NCI-H82 (cell line): ENCODE measurements around the gene SSR2.
A peak's percentile ranks its signal among the peaks of the same experiment; 100 is the strongest.

Experiments
- DNase-seq: peaks from one replicate; lab custom pipeline; 2025; lab: John Stamatoyannopoulos, UW

The SSR2 gene

DNA sequence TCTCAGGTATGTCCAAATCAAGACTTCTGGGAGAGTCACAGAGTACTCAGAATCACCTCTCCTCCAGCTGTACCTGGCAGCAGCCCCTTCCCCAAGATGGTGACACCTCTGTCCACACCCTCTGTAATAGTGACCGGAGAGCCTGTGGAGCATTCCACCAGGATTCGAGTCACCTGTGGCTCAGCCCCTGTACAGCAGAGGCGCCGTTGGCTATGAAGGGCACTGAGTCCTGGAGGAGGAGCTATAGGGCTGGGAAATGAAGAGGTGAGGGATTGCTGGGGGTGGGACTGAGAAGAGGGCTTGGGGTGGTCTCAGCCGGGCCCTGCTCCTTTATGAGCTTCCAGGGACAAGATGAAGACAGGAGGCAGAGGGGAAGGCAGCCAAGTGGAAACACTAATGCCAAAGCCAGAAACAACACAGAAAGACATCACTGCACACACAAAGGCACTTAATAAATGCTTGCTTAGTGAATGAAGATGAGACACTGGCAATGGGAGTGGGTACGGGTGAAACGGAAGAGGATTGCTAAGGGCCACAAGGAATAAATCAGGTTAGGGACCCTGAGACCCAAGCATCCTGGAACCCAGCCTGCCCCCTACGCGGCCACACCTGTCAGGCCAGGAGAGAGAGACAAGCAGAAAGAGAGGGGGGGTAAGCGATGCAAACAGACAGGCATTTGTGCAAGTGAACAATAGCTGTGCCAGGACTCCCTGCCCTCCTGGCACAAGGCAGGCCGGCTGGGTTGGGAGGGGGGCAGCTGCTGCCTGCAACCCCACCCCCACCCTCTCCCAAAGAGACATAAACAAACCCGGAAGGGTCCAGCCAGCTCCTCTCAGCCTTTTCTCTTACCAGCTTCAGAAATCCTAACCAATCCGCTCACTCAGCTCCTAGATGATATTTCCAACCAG lies 46.3 kb downstream of the SSR2 start:
- DNase-seq, result no peak

DNA sequence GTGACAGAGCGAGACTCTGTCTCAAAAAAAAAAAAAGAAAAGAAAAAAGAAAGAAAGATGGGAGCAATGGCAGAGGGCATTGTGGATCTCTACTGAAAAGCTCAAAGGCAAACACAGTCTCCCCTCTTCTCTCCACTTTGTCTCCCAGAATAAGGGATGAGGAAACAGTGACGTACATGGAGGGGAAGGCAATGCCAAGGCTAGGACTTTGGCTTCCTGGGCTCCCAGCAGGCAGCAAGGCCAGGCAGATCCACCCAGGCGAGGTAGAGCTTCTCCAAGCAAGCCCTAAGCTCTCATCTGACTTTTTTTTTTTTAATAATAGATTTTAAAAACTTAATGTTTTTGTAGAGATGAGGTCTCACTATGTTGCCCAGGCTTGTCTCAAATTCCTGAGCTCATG lies 47.0 kb downstream of the SSR2 start:
- DNase-seq, result no peak

DNA sequence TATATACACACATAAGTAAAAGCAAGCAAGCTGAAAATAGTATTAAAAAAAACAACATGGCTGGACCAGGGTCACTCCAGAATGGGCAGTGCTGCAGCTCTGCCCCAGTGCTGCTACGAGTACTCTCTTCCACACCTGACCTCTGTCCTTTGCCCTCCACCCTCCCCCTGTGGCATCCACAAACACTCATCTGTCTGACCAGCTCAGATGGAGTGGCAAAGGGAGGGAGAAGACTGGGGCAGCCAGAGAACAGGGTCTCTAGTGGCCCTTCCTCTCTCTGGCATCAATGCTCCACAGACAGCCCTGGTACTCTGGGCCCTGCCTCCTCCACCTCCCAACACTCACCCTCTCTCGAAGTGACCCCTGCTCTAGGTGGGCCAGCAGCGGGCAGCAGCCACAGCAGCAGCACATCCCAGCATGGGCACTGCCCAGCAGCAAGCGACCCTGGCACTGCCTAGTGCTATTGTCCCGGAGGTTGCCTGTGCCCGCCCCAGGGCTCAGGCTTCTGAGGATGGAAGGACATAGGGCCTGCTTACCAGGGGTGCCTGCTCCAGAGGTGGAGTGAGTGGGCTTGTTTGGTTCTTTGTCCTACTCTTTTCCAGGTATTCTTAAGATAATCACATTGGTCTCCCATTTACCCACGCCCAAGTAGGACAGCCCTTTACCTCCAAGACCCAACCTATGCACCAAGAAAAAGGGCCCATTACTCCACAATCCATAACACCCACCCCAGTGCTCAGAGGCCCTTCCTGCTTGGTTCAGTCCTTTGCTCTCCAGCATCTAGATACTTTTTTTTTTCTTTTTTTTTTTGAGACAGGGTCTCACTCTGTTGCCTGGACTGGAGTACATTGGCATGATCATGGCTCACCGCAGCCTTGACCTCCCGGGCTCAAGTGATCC lies 48.6 kb downstream of the SSR2 start:
- DNase-seq, result no peak

DNA sequence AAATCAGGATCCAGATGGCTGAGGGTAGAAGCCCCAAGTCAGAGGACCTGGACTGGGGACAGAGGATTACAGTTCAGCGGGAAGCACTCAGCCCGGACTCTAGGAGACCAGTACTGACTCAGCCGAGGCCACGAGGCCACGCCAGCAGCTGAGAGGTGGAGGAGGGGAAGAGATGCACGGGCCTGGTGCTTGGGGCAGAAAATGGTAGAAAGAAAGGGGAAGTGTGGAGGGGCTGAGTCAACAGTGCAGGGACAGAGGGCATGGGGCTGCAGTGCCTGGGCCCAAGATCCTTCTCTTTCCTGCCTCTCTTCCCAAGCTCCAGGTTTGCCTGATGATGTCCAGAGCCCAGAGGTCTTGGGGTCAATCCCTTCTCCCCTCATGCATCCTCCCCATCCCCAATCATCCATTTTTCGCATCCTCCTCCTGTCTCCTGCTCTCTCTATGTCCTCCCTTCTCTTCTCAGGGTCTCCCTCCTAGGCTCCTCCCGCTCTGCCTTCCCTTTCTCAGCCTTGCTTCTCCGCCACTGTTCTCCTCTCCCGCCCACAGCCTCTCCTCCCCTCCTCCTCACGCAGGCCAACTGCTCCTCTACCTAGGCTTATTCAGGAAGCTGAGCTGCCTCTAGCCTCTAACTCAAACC lies 50.1 kb downstream of the SSR2 start:
- peak; percentile 83 for DNase-seq

DNA sequence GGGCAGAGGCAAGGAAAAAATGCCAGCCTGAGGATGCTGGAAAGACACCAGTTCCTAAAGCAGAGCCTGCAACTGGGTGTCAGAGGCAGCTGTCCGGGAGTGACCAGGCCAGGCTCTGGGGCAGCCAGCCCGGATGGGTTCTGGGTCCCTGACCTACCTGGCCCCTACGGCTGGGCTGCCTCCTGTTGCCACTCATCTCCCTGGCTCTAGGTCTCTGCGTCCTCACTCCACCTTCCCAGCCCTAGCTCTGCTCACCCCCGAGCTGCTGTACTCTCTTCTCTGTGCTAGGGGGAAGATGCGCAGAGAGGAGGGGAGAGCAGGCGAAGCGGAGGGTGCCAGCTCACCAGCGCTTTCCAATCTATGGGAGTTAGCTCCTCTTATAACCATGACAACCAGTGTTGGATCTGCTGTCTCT lies 51.4 kb downstream of the SSR2 start:
- DNase-seq, result no peak

DNA sequence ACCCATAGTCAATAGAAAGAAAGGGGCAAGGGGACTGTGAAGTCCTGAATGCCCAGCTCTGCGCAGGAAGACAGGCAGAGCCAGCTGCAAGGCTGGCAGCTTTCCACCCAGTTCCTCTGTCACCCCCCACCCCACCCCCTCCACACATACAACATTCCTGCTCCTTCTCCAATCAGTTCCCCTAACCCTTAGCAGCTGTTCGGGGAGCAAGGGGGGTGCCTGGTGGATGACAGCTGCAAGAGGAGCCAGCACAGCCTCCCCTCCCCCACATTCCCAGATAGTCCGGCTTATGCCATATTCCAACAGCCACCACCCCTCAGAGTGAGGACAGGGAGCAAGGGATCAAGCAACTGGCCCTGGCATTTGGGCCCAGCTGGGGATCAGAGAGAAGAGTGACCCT lies 52.1 kb downstream of the SSR2 start:
- DNase-seq, result peak; percentile 88

DNA sequence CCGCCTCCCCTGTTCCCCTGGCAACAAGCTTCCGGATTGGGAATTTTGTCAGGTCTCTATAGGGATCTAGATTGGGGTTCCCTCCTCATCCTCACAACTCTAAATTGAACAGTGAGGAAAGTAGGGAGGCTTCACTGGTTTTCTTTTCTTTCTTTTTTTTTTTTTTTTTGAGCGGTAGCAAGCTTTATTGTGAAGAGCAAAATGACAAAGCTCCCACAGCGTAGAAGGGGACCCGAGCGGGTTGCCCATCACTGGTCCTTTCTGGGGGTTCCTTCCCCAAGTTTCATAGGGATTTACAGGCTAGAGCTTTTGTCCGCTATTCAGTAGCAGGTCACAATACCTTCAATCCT lies 52.7 kb downstream of the SSR2 start:
- DNase-seq, result no peak

DNA sequence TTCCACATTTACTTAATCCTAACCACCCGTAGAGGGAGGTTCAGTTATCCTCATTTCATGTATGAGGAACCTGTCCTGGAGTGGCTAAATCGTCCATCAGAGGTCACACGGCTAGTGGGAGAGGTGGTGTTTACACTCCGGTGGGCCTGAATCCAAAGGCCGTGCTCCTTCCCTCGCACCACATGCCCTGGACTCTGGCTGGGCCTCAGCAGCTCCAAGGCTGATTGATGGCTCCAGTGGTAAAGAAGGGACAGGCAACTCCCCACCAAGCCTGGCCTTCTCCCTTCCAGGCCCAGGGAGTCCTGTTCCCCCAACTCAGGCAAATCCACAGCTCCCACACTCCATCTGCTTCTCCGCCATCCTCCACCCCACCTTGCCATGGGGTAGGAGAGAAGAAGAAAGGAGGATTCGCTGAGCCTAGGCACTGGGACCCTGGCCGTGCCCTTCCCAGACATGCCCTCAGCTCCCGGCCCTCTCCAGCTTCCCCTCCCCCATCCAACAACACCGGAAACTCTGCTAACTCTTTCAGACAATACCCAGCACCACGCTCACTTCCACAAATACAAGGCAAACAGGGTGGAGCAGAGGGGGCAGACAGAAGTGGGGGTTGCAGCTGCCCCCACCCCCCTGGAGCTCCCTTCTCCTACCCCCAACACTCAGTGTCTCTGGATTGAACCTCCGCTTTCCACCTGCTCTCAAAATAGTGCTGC lies 53.3 kb downstream of the SSR2 start:
- no peak for DNase-seq

DNA sequence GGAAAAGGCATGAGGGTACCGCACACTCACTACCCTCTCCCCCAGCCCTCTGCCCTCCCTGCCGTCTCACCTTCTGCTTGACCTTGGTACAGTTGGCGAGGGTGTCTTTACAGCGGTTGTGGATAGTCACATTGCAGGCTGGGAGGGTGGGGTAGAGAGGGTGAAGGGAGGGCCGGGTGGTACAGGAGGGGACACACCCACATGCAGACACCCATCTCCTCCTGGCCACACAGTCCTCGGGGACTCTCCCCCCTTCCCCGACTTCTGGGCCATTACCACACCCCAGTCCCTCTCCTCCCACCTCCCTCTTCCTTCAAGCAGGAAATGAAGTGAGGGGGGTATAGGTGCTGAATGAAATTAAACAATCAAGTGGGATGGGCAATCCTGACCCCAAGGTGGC lies 54.0 kb downstream of the SSR2 start:
- DNase-seq, result no peak

DNA sequence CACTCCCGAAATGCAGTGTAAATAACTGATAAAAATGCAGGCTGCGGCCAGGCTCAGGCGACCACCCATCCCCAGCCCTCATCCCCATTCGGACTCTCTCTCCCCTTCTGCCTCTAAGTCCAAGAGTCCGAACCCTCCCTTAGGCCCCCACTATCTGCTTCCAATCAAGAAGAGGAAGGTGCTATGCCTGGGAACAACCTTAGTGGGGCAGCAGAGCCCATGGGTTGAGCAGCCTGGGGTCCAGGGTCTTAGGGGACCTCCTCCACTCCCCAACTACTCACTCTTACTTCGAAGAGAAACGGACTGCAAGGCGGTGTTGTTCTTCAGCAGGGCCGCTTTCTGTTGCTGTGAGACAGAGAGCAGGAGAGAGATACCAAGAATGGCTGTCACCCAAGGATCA lies 54.6 kb downstream of the SSR2 start:
- peak; percentile 40 for DNase-seq

DNA sequence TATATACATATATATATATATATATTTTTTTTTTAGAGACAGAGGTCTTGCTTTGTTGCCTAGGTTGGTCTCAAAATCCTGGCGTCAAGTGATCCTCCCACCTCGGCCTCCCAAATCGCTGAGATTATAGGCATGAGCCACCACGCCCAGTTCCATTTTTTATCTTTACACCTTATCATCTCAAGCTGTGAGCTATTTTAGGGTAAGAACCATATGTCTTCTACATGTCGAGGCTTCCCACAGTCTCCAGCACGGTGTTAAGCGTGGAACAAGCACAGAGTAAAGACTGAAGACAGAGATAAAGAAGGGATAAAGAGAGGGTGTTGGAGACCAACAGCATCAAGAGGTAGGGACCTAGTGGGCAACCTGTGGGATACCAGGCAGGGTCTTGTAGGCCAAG lies 56.6 kb downstream of the SSR2 start:
- DNase-seq, result no peak

DNA sequence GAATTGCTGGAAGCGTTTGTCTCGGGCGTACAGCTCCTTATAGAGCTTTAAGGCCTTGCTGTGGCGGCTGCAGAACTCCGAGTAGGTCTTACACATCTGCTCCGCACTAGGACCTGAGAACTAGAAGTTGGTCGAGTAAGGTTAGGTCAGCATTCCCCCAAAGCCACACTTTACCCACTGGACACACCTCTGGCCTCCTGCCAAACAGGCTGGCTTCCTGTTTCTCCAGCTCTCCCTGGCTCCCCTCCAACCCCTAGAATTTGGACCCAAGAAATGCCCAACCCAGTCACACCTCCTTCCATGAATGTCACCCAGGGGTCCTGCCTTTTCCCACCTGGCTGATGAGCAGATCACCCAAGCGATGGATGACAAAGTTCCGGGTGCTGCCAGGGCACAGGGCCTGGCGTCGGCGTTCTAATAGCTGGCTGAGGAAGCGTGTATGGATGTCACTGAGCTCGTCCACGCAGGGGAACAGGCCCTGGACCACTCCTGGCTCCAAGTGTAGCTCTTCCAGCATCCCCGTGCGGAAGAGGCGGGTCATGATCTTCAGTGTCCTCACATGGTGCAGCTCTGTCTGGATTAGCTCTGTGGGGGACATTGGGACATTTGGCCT lies 58.0 kb downstream of the SSR2 start:
- no peak for DNase-seq

DNA sequence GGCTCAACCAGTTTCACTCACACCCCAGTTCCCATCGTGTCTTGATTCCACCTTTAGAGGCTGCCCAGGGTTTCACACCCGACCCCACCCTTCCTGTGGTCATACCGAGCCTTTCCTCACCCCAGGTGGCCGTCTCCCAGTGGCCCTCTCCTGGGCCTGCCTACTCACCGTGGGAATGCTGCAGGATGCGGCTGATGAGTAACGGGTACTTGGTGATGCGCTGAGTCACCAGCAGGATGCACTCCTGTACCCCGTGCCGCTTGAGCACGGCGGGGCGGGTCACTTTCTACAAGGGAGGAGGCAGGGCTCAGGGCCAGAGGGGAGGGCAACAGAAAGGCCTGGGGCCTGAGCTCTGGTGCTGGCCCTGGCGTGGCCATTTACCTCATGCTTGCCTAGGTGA lies 58.8 kb downstream of the SSR2 start:
- DNase-seq, result no peak

DNA sequence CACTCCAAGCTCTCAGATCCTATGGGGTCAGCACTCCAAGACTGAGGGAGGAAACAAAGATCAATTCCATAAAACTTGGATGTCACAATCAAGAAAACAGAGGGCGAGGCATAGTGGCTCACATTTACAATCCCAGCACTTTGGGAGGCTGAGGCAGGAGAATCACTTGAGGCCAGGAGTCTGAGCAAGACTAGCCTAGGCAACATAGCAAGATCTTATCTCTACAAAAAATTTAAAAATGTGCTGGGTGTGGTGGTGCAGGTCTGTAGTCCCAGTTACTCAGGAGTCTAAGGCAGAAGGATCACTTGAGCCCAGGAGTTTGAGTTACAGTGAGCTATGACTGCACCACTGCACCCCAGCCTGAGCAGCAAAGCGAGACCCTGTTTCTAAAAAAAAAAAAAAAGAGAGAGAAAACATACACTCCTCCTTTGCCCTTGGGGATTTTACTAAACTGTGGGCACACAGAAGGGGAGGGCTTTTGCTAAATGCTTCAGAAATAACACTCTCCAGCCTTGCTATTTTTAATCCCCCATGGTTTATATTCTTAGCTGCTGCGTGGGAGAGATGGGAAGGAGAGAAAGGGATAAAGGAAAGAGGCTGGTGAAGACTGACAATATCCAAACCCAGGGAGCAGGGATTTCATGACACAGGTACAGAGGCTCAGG lies 60.5 kb downstream of the SSR2 start:
- no peak for DNase-seq
